K562 (cell line): ENCODE results near the gene GRIK1.

ENCODE experiments used
- CTCF ChIP-seq, 3 experiments: IDR thresholded peaks in 2 of 3; conservative IDR thresholded peaks in 1 of 3; 2 replicates each; pipeline ENCODE4 v1.5.1; 2011 to 2012; ENCODE audit warnings: low read length in 3 of 3, mild to moderate bottlenecking in 3 of 3, control low read depth in 2 of 3, improper control_type of control experiment in 1 of 3, inconsistent platforms in 1 of 3, low read depth in 1 of 3, mixed read lengths in 1 of 3, moderate library complexity in 1 of 3; ENCODE audit not compliant: insufficient read depth in 2 of 3
- KDM2B ChIP-seq: fragments of 250-450 bp; sonication (Bioruptor Pico); IDR thresholded peaks from 2 replicates; pipeline ENCODE4 v1.8.0; 2021; ENCODE audit warnings: mild to moderate bottlenecking, moderate library complexity
- ZNF592 ChIP-seq: fragments of 450-650 bp; IDR thresholded peaks from 2 replicates; pipeline ENCODE4 v1.6.1; 2017; ENCODE audit warnings: antibody characterized with exemption, mild to moderate bottlenecking

GRCh38 chr21:29697555-29698193 lies 242.1 kb downstream of the GRIK1 start:
- TF ChIP-seq CTCF (IDR thresholded peaks at IDR 0.05 in 2 of 3, conservative IDR thresholded peaks at IDR 0.05 in 1 of 3; ENCODE audit: insufficient read depth in 2 of 3, low read depth in 1 of 3, low read length in 3 of 3) (no peak), ZNF592 (no peak), KDM2B (no peak)
